A549 (cell line): ENCODE measurements around the gene ACOXL. TPM values are rescaled to one million over a fixed set of nuclear protein-coding genes. Genes with fewer than 3 reads are reported as not detected.

ENCODE experiments used
- ATAC-seq, 2 experiments: fragments of 200-7000 bp in 1 of 2; fragments of >200 bp in 1 of 2; cut with Nextera tagmentation in 1 of 2; cut with Tn5 transposase in 1 of 2; 3 replicates each; pipeline versions ENCODE4 v1.8.0 to v1.9.1; 2018 to 2020; ENCODE audit warnings: mild to moderate bottlenecking in 1 of 2, moderate library complexity in 1 of 2
- CTCF ChIA-PET: fragments of 300-600 bp; sonication (Branson Sonifier 250); formaldehyde crosslinking; extraction: SDS; loops from one replicate; lab custom pipeline; 2021; ENCODE audit warnings: antibody characterized with exemption, inconsistent platforms; lab: Yijun Ruan, JAX
- POLR2A ChIA-PET: fragments of 350-600 bp; formaldehyde crosslinking; extraction: SDS; loops from one replicate; lab custom pipeline; 2021; ENCODE audit warnings: antibody characterized with exemption, inconsistent platforms; lab: Yijun Ruan, JAX
- DNase-seq, 2 experiments: peaks; one replicate each; pipeline versions ENCODE4 v3.0.0 to v3.0.0-alpha.2; 2011 to 2016; ENCODE audit warnings: low read depth in 1 of 2, low spot score in 1 of 2
- FAIRE-seq: peaks from 2 replicates; lab custom pipeline; 2011; peaks lifted over from hg19 to GRCh38; lab: Jason Lieb, UNC
- H3K27ac ChIP-seq, 2 experiments: fragments of >200 bp; sonication (Bioruptor Twin); formaldehyde crosslinking; 3 replicates each; pipeline ENCODE4 v1.5.1; 2016 to 2017
- H3K4me1 ChIP-seq: fragments of >200 bp; sonication (Bioruptor Twin); formaldehyde crosslinking; 3 replicates; pipeline ENCODE4 v1.6.1; 2016
- H3K4me2 ChIP-seq: fragments of >200 bp; sonication (Bioruptor Twin); formaldehyde crosslinking; 3 replicates; pipeline ENCODE4 v1.6.1; 2016
- H3K4me3 ChIP-seq: fragments of >200 bp; sonication (Bioruptor Twin); formaldehyde crosslinking; 3 replicates; pipeline ENCODE4 v1.5.1; 2016
- H3K9me3 ChIP-seq: fragments of >200 bp; sonication (Bioruptor Twin); formaldehyde crosslinking; 3 replicates; pipeline ENCODE4 v1.6.1; 2016
- BHLHE40 ChIP-seq: IDR thresholded peaks from 2 replicates; pipeline ENCODE4 v1.6.1; 2012; ENCODE audit warnings: low read depth, low read length, inconsistent platforms
- EHF ChIP-seq: fragments of 250-450 bp; sonication (Bioruptor Pico); IDR thresholded peaks from 2 replicates; pipeline ENCODE4 v1.5.0; 2020; ENCODE audit warnings: mild to moderate bottlenecking
- EHMT2 ChIP-seq: fragments of 200-600 bp; sonication (generic); IDR thresholded peaks from 2 replicates; pipeline ENCODE4 v1.6.1; 2016; ENCODE audit warnings: antibody characterized with exemption, low read depth, mild to moderate bottlenecking, moderate library complexity
- EP300 ChIP-seq, 2 experiments: fragments of >200 bp; sonication (Bioruptor Twin); formaldehyde crosslinking; IDR thresholded peaks; 2 replicates in 1 of 2; 3 replicates in 1 of 2; pipeline ENCODE4 v1.6.1; 2016 to 2017
- ESRRA ChIP-seq: fragments of 150-350 bp; IDR thresholded peaks from 2 replicates; pipeline ENCODE4 v1.6.1; 2014; ENCODE audit warnings: mild to moderate bottlenecking, low read length, borderline replicate concordance
- FOSB ChIP-seq: fragments of 250-450 bp; sonication (Bioruptor Pico); IDR thresholded peaks from 2 replicates; pipeline ENCODE4 v1.5.0; 2020; ENCODE audit warnings: mild to moderate bottlenecking, moderate library complexity
- FOXS1 ChIP-seq: fragments of 250-450 bp; sonication (Bioruptor Pico); IDR thresholded peaks from 2 replicates; pipeline ENCODE4 v1.5.0; 2020; ENCODE audit warnings: mild to moderate bottlenecking, moderate library complexity
- GATA3 ChIP-seq: IDR thresholded peaks from 2 replicates; pipeline ENCODE4 v1.6.1; 2012; ENCODE audit warnings: borderline replicate concordance
- HEYL ChIP-seq: fragments of 250-450 bp; sonication (Bioruptor Pico); IDR thresholded peaks from 2 replicates; pipeline ENCODE4 v1.8.0; 2021; ENCODE audit warnings: mild to moderate bottlenecking, moderate library complexity
- HOXB13 ChIP-seq: fragments of 250-450 bp; sonication (Bioruptor Pico); IDR thresholded peaks from 2 replicates; pipeline ENCODE4 v1.5.0; 2020; ENCODE audit warnings: low read depth, mild to moderate bottlenecking, moderate library complexity
- HOXB5 ChIP-seq: fragments of 250-450 bp; sonication (Bioruptor Pico); IDR thresholded peaks from 2 replicates; pipeline ENCODE4 v1.5.0; 2020; ENCODE audit warnings: mild to moderate bottlenecking, moderate library complexity
- JUN ChIP-seq, 2 experiments: fragments of >200 bp; sonication (Bioruptor Twin); formaldehyde crosslinking; IDR thresholded peaks; 2 replicates in 1 of 2; 3 replicates in 1 of 2; pipeline ENCODE4 v1.6.1; 2016 to 2017
- JUNB ChIP-seq: fragments of >200 bp; sonication (Bioruptor Twin); formaldehyde crosslinking; IDR thresholded peaks from 2 replicates; pipeline ENCODE4 v1.6.1; 2016
- MAZ ChIP-seq: fragments of 150-350 bp; IDR thresholded peaks from 2 replicates; pipeline ENCODE4 v1.6.1; 2014; ENCODE audit warnings: antibody characterized with exemption, low read depth, low read length, borderline replicate concordance
- MYC ChIP-seq: IDR thresholded peaks from 2 replicates; pipeline ENCODE4 v1.6.1; 2012; ENCODE audit warnings: mild to moderate bottlenecking, inconsistent platforms, low read length, improper control_type of control experiment, borderline replicate concordance
- NPAS2 ChIP-seq: fragments of 250-450 bp; sonication (Bioruptor Pico); IDR thresholded peaks from 2 replicates; pipeline ENCODE4 v1.8.0; 2022; ENCODE audit warnings: mild to moderate bottlenecking, moderate library complexity, borderline replicate concordance
- NR3C1 ChIP-seq: fragments of >200 bp; sonication (Bioruptor Twin); formaldehyde crosslinking; IDR thresholded peaks from 3 replicates; pipeline ENCODE4 v1.6.1; 2017
- POLR2A ChIP-seq: IDR thresholded peaks from 2 replicates; pipeline ENCODE4 v1.6.1; 2012; ENCODE audit warnings: mild to moderate bottlenecking, low read length
- RNF2 ChIP-seq: fragments of 200-600 bp; sonication (generic); IDR thresholded peaks from 2 replicates; pipeline ENCODE4 v1.6.1; 2016; ENCODE audit warnings: low read depth, mild to moderate bottlenecking, antibody characterized with exemption, moderate library complexity, borderline replicate concordance
- SMC3 ChIP-seq: fragments of >200 bp; sonication (Bioruptor Twin); formaldehyde crosslinking; IDR thresholded peaks from 3 replicates; pipeline ENCODE4 v1.6.1; 2018; ENCODE audit warnings: inconsistent platforms
- TFCP2L1 ChIP-seq: fragments of 250-450 bp; sonication (Bioruptor Pico); IDR thresholded peaks from 2 replicates; pipeline ENCODE4 v1.5.0; 2021; ENCODE audit warnings: mild to moderate bottlenecking
- TP53 ChIP-seq: fragments of 250-450 bp; sonication (Bioruptor Pico); IDR thresholded peaks from 2 replicates; pipeline ENCODE4 v1.5.0; 2021; ENCODE audit warnings: mild to moderate bottlenecking, moderate library complexity
- ZFP36 ChIP-seq: fragments of 450-650 bp; IDR thresholded peaks from 2 replicates; pipeline ENCODE4 v1.6.1; 2014; ENCODE audit warnings: borderline replicate concordance; ENCODE audit not compliant: partially characterized antibody
- ZNF302 ChIP-seq: fragments of 250-450 bp; sonication (Bioruptor Pico); IDR thresholded peaks from 2 replicates; pipeline ENCODE4 v1.9.0; 2021; ENCODE audit warnings: inconsistent platforms, mild to moderate bottlenecking, moderate library complexity
- WGBS: methylation state at CpG from one replicate; pipeline ENCODE4 v1.1.6; 2017; ENCODE audit errors: missing lambda C conversion rate; 5-methylcytosine and 5-hydroxymethylcytosine counted together
- polyA plus RNA-seq, 4 experiments: library from polyadenylated mRNA; depleted of rRNA in 3 of 4; stranded (reverse); fragments of >200 nt; fragmentation: RNase III in 1 of 4; extraction: RNeasy Plus Mini Kit Qiagen cat#74134 plus additional on column Dnase treatment in 1 of 4; gene quantifications; 2 replicates in 3 of 4; 3 replicates in 1 of 4; pipeline ENCODE4 v1.2.3, GENCODE V29; 2011 to 2017
- TF ChIP-seq, protein P1 (sequence below): IDR thresholded peaks from 2 replicates; pipeline ENCODE4 v1.6.1; 2012; ENCODE audit warnings: low read depth, borderline replicate concordance
- TF ChIP-seq, protein P2 (sequence below): fragments of 200-600 bp; sonication (generic); IDR thresholded peaks from 2 replicates; pipeline ENCODE4 v1.6.1; 2016; ENCODE audit warnings: antibody characterized with exemption, mild to moderate bottlenecking, moderate library complexity
- TF ChIP-seq, protein P3 (sequence below): fragments of >200 bp; sonication (Bioruptor Twin); formaldehyde crosslinking; IDR thresholded peaks from 2 replicates; pipeline ENCODE4 v1.6.1; 2016
- TF ChIP-seq, protein P4 (sequence below): IDR thresholded peaks from 2 replicates; pipeline ENCODE4 v1.6.1; 2012

The ACOXL gene
- polyA plus RNA-seq, 2 of the 4 experiments (the other 2 are of a cell fraction), result not detected

DNA sequence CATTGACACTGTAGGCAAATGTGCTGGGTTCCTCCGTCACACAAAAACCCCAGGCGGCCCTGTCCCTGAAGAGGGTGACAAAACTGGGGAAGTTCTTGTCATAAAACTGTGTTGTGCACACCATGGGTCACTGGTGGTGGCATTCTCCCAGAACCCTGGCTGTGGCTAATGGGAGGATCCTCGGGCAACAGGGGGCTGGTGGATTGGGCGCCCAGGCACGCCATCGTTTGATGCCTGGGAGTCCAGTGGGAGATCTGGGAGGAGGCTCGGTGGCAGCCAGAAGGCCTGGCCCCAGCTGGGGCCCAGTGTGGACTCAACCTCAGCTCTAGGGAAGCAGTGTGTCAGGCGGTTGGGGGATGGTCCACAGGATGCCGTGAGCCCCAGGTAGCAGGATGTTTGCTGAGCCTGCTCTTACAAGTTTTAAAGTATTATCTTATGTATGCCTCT is 140.7 kb downstream of the ACOXL start:
- WGBS, result 65% methylated on average over 9 of the region's 9 CpGs
- H3K9me3 ChIP-seq, result peaks cover 6% of the 10 kb centered on the region; the same call in 1 of the 3 replicates
- H3K27ac ChIP-seq, result no peak overlapping the region
- no peak for TF ChIP-seq GATA3
- no peak for TF ChIP-seq RNF2
- TF ChIP-seq, protein P1, sequence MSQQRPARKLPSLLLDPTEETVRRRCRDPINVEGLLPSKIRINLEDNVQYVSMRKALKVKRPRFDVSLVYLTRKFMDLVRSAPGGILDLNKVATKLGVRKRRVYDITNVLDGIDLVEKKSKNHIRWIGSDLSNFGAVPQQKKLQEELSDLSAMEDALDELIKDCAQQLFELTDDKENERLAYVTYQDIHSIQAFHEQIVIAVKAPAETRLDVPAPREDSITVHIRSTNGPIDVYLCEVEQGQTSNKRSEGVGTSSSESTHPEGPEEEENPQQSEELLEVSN, result no peak
- TF ChIP-seq HOXB13 (CRISPR knock-in tag), result no peak
- TF ChIP-seq BHLHE40, result no peak
- no peak for TF ChIP-seq EP300 (IDR thresholded peaks at IDR 0.05)
- TF ChIP-seq FOSB (CRISPR knock-in tag), result no peak
- TF ChIP-seq JUNB, result no peak
- TF ChIP-seq MYC, result no peak
- TF ChIP-seq, protein P2, sequence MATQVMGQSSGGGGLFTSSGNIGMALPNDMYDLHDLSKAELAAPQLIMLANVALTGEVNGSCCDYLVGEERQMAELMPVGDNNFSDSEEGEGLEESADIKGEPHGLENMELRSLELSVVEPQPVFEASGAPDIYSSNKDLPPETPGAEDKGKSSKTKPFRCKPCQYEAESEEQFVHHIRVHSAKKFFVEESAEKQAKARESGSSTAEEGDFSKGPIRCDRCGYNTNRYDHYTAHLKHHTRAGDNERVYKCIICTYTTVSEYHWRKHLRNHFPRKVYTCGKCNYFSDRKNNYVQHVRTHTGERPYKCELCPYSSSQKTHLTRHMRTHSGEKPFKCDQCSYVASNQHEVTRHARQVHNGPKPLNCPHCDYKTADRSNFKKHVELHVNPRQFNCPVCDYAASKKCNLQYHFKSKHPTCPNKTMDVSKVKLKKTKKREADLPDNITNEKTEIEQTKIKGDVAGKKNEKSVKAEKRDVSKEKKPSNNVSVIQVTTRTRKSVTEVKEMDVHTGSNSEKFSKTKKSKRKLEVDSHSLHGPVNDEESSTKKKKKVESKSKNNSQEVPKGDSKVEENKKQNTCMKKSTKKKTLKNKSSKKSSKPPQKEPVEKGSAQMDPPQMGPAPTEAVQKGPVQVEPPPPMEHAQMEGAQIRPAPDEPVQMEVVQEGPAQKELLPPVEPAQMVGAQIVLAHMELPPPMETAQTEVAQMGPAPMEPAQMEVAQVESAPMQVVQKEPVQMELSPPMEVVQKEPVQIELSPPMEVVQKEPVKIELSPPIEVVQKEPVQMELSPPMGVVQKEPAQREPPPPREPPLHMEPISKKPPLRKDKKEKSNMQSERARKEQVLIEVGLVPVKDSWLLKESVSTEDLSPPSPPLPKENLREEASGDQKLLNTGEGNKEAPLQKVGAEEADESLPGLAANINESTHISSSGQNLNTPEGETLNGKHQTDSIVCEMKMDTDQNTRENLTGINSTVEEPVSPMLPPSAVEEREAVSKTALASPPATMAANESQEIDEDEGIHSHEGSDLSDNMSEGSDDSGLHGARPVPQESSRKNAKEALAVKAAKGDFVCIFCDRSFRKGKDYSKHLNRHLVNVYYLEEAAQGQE, result no peak
- TF ChIP-seq ESRRA, result no peak
- TF ChIP-seq FOXS1 (CRISPR knock-in tag), result no peak
- no peak for TF ChIP-seq EHF
- no peak for TF ChIP-seq NR3C1
- TF ChIP-seq SMC3, result no peak
- no peak for TF ChIP-seq TFCP2L1 (CRISPR knock-in tag)
- TF ChIP-seq ZFP36, result no peak
- TF ChIP-seq HOXB5, result no peak
- TF ChIP-seq, all 56 proteins: peak for 0
- no peak overlapping the region for H3K4me2 ChIP-seq
- no peak for ATAC-seq
- no peaks in the 10 kb centered on the region for H3K4me1 ChIP-seq
- ChIA-PET CTCF (no interaction called here), POLR2A (no interaction called here)
- FAIRE-seq, result no peak
- DNase-seq, result no peak
- no peak overlapping the region for H3K4me3 ChIP-seq

DNA sequence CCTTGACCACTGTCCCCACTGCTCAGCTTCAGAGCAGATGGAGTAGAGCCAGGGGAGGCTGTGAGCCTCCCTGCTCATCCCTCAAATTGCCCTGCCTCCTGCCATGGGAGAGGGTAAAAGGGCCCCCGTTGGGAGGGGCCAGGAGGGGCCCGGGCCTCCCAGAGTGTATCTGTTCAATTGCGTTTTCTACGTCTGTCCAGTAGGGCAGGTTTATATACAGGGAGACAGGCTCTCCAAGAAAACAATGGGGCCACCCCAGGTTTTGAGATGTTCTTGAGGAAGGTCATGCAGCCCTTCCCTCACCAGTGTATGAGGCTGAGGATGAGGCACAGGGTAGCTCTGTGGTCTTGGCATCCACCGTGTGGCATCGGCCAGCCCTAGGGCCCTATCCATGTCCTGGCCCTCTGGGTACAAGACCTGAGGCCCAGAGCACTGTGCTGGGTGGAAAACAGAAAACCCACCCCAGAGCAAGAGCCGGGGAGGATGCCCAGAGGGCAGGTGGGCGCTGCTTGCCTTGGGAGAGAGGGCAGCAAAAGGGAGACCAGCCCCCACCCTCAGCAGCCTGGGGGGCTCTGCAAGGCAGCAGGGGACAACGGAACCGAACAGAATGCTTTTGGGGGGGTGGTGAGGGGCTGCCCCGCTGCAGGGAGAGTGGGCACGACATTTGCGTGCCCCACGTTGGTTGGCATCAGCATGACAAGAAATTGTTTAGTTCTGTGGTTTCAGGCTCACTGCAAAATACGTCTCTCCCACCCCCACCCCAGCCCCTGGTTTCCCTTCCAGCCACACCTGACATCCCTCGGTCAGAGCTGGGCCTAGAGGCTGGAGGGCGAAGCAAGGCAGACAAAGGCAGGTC is 141.5 kb downstream of the ACOXL start:
- ATAC-seq (no peak), FAIRE-seq (no peak), DNase-seq (no peak)
- TF ChIP-seq NPAS2 (no peak), GATA3 (no peak), JUNB (no peak), POLR2A (no peak), HOXB13 (CRISPR knock-in tag) (no peak), HOXB5 (no peak), TP53 (CRISPR knock-in tag) (no peak), EHMT2 (no peak), TFCP2L1 (CRISPR knock-in tag) (no peak), ZNF302 (CRISPR knock-in tag) (no peak), MAZ (no peak), JUN (IDR thresholded peaks at IDR 0.05) (no peak), HEYL (CRISPR knock-in tag) (no peak)
- TF ChIP-seq, protein P1, result no peak
- TF ChIP-seq, protein P3, sequence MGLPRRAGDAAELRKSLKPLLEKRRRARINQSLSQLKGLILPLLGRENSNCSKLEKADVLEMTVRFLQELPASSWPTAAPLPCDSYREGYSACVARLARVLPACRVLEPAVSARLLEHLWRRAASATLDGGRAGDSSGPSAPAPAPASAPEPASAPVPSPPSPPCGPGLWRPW, result no peak
- TF ChIP-seq, protein P4, sequence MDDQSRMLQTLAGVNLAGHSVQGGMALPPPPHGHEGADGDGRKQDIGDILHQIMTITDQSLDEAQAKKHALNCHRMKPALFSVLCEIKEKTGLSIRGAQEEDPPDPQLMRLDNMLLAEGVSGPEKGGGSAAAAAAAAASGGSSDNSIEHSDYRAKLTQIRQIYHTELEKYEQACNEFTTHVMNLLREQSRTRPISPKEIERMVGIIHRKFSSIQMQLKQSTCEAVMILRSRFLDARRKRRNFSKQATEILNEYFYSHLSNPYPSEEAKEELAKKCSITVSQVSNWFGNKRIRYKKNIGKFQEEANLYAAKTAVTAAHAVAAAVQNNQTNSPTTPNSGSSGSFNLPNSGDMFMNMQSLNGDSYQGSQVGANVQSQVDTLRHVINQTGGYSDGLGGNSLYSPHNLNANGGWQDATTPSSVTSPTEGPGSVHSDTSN, result no peak
- Histone ChIP-seq H3K4me3 (no peak overlapping the region), H3K27ac (no peak overlapping the region), H3K9me3 (peaks cover 14% of the 10 kb centered on the region; the same call in 2 of the 3 replicates), H3K4me1 (no peaks in the 10 kb centered on the region), H3K4me2 (no peak overlapping the region)
- WGBS, result 68% methylated on average over 17 of the region's 17 CpGs
- CTCF ChIA-PET, result no interaction called here
- POLR2A ChIA-PET, result no interaction called here
